HG03039 (cell line): ENCODE data around the gene CSNK2B.

Source experiments
- ATAC-seq: cut with Tn5 transposase; IDR thresholded peaks from one replicate; pipeline ENCODE4 v1.9.1; 2021; ENCODE audit warnings: mild to moderate bottlenecking, moderate library complexity; ENCODE audit not compliant: unreplicated experiment

CSNK2B gene

DNA sequence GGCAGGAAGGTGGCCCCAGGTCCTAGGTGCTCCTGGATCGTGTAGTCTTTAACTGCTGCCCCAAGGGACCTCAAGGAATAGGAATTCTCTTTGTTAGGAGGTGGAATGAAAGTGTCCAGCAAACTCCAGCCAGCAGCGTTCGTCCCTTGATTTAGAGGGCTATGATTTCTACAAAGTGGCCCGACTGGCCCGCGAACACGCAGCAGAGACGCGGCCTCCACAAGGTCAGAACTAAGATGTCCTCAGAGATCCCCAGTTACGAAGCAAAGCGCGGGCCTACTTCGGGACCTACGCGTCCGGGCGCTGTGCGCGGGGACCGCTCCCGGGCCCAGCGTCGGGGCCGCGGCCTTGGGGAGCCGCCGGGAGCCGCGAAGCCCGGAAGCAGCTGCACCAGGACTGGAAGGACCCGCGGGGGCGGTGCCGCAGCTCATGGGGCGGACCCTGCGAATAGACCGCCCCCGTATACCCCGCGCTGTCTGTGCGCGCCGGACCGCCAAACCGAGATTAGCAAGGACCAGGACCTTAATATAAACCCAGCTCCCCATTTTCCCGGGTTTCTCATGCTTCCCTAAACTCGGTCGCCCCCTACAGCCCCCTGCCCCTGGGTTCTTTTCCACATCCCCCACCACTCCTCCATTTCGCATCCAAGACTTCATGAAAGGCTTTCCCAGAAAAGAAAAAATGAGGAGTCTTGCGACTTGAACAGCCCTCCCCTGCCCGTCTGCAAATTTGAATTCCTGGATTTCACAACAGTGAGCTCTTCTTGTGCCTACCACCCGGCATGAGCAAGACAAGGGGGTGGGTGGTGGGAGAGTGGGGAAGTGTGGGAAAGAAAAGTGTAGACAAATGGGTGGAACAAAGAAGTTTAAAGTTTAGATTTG is 5.3 kb upstream of the CSNK2B start, which contains the start of gene C6orf47:
Gene C6orf47, minus strand, starts transcription at position 398 of the 881 bp plus-strand sequence. CDS start 831 bp downstream, outside the sequence.
- peak; percentile 40 for ATAC-seq

DNA sequence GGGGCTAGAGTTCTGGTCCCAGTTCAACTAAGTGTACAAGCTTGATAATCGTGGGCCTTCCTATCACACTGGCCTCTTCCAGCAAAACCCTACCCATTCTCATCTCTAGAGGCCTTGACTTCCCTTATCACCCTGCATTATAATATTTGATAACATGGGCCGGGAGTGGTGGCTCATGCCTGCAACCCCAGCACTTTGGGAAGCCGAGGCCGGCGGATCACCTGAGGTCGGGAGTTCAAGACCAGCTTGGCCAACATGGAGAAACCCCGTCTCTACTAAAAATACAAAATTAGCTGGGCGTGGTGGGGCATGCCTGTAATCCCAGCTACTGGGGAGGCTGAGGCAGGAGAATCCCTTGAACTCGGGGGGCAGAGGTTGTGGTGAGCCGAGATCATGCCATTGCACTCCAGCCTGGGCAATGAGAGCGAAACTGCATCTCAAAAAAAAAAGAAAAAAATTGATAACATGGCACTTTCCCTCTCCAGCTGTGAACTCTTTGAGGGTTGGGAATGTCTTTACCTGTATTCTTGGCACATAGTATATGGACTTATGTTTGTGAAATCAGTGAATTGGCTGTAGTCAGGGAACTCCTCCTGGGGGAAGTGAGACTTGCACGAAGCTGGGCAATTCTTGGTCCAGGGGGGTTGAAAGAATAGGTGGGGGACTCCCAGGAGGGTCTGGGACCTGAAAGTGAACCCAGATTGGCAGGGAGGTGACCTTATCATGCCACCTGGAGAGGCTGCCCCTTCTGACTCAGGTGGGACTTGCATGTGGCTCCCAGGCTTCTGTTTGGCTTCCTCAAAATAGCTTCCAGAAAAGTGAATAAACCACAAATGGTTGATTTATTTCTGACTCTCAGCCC is 4.4 kb upstream of the CSNK2B start:
- ATAC-seq: no peak

DNA sequence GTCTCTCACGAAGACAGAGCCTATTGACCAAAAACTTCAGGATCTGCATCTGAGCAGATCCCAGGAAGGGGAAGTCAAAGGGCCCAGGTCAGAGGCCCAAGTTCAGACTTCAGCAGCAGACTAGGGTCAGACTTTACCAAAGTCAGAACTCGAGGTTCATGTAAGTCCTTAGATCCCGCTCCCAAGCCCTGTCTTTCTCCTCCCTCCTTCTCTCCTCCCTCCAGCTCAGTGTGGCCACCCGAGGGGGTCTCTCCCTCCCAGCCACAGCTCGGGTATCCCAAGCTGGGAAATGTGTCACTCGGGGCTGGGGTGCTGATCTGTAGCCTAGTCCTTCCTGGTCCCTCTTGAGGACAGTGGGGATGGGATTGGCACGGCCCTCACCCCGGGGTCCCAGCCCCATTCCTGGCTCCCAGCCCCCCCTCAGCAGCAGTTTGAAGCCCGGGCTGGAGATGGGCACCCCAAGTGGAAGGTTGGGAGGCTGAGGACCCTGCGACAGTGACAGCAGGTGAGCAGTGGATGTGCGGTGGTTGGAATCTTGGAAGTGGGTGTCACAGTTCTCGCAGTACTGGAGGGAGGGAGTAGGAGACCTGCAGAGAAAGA is 3.7 kb upstream of the CSNK2B start:
- no peak for ATAC-seq

DNA sequence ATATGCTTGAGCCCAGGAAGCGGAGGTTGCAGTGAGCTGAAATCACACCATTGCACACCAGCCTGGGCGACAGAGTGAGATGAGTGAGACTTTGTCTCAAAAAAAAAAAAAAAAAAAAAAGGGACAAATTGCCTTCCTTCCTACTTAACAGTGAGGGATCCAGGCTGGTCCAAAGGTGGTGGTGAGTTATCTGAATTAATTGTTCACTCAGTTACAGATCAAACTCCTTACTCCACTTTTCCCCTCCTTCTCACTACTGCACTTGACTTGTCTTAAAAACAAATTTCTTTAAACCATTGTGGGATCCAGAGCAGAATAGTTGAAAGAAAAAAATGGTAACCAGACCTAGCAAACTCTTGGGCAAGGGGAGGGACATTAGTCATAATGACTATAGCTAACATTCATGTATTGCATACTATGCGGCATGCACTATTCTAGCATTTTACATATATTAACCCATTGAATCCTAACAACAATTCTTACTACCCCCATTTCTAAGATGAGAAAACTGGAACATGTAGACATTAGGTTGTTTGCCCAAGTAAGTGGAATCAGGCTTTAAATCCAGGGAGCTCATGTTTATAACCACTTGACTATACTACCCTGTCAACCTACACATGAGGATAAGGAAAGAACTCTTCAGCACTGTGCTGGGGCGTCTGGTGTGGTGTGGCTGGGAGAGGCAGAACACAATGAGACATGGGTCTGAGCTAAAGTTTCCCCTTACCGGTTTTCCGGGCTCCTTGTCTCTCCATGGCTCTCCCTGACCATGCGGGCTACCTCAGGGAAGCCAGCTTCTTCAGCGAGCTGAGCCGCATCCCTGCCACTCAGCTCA is 2.5 kb upstream of the CSNK2B start:
- no peak for ATAC-seq

DNA sequence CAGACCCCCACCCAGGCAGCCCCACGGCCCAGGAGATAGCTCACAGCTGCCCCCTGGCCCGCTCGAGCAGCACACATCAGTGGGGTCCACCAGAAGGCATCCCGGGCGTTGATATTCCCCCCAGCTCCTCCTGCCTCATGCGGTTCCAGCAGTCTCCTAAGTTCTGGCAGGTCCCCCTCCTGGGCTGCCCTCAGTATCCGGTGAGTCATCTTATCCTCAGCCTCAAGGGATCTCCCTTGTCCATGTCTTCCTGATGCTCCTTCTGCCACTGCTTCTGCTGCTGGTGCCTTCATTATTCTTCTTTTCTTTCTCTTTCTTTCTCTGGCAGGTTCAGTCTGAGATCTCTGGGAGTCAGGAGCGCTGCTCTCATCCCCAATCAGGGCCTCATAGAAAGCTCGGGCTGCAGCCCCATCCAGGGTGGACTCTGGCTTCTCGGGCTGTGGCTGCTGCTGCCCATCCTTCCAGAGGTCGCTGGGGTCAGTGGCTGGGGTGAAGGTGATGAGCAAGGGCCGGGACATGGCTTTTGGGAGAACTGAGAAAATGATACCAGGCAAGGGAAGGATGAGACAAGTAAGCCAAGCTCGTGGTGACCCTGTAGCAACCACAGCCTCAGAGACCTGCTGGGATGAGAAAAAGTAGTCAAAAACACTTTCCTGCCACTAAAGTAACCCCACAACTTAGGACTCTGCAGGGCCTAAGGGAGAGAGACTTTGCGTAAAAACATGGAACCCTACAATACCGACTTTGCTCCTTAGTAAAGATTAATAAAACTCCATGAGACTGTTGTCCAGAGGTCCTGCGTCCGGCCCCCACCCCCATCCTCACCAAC is 1.7 kb upstream of the CSNK2B start:
- no peak for ATAC-seq

DNA sequence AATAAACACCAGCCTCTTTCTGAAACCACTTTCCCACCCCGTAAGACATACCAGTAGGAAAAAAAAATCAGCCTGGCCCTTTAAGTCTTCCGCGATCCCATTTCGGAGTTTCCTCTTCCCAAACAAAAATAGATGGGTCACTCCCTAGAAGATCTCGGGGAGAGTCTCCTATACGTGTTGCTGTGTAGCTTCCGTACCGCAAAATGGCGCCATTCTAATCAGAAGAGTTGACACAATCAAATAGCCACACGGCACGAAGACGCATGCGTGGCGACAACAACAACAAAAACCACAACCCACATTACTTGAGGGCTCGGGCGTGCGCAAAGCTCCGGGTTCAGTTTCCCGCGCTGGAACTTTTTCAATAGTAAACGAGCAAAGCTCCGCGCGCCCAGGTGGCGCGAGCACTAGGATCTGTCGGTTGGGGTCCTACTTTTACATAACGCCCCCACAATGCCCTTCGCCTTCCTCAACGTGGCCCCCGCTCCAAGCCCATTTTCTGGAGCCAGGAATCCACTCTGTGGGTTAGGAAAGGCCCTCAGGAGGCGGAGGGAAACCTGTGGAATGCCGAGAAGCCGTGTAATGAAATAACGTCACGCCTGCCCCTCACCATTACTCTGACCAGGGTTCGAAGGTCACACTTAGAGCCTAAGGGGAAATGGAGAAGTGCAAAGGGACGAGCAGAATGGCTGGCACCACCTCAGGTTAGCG is 935 bp upstream of the CSNK2B start, which contains the start of gene GPANK1:
Gene GPANK1, minus strand, starts transcription at position 208 of the 711 bp plus-strand sequence. CDS start 519 bp downstream, outside the sequence.
- ATAC-seq: no peak

DNA sequence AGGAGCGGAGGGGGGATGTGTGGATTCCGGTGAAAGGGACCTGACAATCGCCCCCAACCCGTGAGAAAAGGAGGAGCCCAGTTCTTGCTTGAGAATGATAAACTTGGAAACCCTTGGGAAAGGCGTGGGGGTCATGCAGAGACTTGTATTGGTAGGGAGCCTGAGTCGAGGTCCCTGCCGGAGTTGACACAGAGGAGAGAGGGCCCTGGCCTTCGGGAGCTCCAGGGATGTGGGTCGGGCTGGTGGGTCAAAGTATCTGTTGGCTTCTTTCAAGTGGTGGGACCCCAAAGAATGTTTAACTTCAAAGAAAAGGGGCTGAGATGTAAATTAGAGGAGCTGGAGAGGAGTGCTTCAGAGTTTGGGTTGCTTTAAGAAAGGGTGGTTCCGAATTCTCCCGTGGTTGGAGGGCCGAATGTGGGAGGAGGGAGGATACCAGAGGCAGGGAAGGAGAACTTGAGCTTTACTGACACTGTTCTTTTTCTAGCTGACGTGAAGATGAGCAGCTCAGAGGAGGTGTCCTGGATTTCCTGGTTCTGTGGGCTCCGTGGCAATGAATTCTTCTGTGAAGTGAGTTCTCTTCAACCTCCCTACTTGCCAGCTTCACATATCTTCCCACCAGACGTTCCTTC is 571 bp downstream of the CSNK2B start:
- ATAC-seq: no peak

DNA sequence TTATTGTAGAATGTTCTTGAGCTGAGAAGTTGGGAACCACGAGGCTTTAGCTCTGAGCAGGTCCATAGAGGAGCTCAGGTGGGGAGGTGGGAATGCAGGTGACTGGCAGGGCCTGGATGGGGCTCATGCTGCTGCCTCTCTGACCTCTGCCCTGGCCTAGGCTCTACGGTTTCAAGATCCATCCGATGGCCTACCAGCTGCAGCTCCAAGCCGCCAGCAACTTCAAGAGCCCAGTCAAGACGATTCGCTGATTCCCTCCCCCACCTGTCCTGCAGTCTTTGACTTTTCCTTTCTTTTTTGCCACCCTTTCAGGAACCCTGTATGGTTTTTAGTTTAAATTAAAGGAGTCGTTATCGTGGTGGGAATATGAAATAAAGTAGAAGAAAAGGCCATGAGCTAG is 3.8 kb downstream of the CSNK2B start, which contains the start of gene LY6G5B:
Gene LY6G5B, plus strand, starts transcription at position 301 of the 400 bp plus-strand sequence. CDS start 975 bp downstream, outside the sequence.
- no peak for ATAC-seq

DNA sequence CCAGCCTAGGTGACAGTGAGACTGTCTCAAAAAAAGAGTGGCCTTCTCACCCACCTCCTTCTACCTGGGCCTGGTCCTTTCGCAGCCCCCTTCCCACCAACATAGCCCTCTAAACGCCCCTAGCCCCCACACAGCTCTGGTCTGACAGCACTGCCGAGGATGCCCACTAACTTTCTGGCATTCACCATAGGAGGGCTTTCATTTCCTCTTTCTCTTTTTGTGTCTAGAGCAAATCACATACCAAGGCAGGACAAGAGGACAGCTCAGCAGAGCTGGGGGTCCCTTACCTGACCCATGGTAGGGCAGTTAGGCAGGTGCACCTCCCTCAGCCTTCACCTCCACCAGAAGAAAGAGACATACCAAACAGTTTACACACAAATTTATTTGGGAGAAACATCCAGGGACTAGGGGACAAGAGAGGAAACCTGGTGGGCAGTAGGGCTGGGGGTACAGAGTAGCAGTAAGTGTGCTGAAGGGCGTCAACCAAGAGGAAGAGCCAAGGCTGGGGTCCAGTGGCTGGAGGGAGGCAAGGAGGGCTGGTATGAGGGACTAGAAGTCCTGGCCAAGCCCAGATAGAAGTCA is 10.5 kb downstream of the CSNK2B start:
- ATAC-seq: no peak

DNA sequence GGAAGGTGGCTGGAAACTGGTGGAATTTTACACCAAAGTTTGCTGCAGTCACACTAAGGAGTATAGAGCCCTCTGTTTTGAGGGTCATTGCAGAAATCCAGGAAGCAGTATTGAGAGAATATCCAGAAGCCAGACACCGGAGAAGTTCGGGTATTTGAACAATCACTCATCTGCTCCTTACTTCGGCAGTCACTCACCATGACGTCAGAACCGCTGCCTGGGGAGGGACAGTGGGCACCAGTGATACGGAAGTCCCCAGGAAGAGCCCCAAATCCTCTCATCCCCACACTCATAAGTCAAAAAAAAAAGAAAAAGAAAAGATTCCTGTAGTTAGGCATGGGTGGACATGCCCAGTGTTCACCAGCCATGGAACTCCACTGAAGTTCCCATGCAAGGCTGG is 11.0 kb downstream of the CSNK2B start:
- ATAC-seq: no peak

DNA sequence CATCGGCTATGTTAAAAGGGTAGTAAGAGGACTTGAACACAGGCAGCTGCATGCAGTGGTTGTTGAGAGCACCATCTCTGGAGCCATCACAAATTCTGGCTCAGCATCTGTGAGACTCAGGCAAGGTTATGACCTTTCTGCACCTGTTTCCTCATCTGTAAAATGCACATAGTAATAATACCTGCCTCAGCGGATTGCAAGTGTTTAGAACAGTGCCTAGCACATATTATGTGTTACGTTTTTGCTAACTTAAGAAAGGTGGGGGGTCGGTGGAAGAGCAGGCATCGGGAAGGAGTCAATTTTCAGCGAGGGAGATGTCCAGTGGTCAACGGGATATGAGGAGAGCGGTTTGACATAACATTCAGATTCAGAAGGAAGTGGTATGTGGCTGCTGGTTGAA is 12.1 kb downstream of the CSNK2B start:
- no peak for ATAC-seq

DNA sequence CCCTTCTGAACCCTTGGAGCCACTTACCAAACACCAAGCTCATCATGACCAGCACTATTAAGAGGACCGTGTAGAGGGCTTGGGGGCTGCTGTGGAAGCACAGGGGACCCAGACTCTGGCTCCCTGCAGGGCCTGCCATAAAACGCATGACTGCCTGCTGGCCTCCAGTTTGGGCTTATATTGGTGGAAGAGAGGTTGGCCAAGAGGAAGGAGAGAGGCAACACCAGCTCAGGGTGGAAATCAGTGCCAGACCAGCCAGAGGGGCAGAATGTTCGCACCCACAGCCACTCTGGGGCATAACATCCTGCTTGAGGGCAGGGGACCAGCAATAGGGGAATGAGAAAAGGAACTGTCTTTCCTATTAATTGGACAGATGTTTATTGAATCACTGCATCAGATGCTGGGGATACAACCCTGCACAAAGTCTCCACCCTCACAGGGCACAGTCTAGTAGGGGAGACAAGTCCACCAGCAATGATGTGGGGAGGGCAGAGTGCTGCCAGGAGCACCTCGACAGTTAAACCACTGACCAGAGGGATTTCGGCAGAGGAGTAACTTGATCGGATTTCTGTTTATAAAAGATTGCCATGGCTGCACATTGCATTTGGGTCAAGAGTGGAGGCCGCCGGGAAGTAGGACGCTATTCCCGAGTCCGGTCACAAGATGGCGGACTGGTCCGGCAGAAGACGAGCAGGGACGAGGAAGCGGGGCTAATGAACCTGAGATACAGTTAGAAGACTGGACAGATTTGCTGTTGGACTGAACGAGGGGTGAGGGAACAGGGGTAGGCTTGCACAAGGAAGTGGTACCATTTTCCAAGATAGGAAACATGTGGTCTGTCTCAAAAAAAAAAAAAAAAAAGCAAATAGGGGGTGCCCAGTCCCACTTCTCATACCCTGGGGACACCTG is 14.6 kb downstream of the CSNK2B start, which contains the start of gene LY6G5C:
Gene LY6G5C, minus strand, starts transcription at position 842 of the 909 bp plus-strand sequence. Its CDS starts 694 bp downstream, at position 148.
- ATAC-seq: no peak

DNA sequence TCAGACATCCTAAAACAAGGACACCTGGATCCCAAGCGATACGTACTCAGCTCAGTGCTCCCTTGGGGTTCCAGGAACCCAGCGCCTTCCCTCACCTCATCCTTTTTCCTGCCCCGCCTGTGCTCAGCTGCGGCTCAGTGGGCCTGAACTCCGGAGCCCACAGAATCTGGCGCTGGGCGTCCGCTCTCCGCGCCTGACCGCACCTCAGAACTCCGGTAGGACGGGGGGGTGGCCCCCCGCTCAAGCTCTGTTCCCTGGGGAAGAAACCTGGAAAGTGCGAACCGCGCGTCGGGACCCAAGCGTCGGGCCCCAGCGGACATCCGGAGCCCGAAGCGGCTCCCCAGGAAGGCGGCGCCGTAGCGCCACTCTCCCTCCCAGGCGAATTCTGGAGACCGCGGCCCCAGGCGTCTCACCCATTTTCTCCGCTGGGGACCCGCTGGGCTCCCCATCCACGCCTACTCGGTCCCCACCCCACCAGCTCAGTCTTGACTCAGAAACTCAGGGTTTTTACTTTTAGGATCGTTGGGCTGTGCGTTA is 15.3 kb downstream of the CSNK2B start:
- no peak for ATAC-seq

DNA sequence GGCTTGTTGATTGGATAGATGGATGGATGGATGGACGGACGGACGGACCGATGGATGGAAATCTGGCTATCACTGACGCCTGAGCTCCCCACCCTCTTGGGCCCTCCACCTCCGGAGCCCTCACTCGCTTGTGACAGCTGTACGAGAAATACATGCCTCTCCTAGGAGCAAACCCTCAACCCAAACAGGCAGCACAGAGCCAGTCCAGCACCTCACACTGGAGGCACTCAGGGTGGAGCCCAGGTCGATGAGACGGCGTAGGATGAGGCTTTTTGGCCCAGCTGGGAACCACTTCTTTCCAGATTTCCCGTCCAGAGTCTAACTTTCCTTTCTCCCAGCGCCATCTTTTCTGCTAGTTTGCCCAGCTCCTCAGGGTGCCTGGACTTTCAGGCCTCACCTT is 17.7 kb downstream of the CSNK2B start:
- no peak for ATAC-seq

DNA sequence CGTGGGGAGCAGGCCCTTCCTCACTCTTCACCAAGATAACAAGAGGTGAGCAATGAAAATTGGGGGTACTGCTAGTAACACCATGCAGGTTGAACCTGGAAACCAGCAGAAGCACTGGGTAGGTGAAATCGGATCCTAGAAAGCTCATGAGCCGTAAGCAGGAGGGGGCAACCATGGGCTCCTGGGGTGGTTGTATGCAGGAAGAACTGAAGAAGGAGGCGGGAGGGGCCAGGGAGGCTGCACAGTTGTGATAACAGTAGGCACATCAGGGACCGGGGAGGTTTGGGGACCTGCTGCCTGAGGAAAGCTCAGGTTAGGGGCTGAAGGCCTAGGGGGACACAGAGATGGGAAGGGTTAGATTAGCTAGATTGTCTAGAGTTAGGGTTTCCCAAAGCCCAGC is 20.6 kb downstream of the CSNK2B start:
- ATAC-seq: no peak

DNA sequence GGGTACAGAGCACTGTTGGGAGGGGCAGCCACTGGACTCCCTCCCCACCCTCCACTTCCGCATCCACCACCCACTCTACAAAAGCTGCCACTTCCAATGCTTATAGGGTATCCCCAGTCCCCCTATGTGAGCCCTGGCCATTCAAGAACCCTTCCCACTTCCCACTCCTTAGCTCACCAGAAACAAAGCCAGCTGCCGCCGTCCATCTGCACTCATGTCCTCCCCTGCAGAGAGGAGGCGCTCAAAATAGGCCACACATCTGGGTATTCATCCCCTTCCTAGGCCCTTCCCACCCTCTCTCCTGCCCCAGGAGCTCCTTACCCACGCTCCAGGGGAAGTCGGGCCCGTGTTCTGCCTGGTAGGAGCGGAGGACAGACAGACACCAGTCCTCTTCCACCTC is 21.4 kb downstream of the CSNK2B start:
- ATAC-seq: no peak
